Measurements from ENCODE around the gene ZNF407.
A peak's percentile ranks its signal among the peaks of the same experiment; 100 is the strongest.

The ZNF407 gene

DNA sequence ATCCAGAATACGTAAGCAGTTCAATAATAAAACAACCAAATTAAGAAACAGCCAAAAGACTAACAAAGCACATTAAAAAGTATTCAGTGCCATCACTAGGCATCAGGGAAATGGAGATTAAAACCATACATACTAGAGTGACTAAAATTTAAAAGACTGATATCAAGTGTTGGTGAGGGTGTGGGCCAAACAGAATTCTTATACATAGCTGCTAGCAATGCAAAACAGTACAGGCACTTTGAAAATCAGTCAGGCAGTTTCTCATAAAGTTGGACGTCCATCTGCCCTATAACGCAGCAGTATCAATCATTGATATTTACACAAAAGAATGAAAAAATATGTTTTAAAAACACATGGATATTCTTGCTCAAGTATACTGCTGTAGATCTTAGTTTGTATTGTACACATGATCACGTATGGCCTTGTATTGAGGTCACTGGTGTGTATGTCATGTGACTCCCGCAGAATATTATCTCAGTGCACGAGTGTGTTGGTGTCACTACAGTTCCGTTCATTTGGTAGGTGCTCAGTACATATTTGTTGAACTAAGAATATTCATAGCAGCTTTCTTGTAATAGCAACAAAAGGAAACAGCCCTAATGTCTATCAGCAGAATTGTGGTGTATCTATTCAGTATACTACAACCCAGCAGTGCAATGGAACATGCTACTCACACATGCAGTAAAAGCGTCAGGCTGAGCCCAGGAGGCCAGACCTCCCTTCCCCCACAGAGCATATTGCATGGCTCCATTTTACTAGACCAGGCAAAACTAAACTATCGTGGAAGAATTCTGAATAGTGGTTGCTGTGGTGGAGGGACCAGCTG is 28.6 kb downstream of the ZNF407 start:
- no peak for DNase-seq (ENCODE audit: low spot score)

- no peak for DNase-seq (ENCODE audit: low spot score)
These were observed 33.1 kb downstream of the ZNF407 start for GRCh38 chr18:74630804-74631203.

DNA sequence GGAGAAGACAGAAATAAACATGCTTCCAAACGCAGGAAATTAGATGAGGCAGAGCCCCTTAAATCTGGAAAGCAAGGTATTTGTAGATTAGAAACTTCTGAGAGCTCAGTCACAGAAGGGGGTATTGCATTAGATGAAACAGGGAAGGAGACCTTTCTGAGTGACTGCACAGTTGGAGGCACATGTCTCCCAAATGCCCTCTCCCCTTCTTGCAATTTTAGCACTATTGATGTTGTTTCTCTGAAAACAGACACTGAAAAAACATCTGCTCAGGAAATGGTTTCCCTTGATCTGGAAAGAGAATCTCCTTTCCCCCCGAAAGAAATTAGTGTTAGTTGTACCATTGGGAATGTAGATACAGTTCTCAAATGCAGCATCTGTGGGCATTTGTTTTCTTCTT is 33.5 kb downstream of the ZNF407 start:
- DNase-seq (ENCODE audit: low spot score) = no peak

- DNase-seq (ENCODE audit: low spot score) = no peak
These were observed 34.1 kb downstream of the ZNF407 start for GRCh38 chr18:74631623-74632350.

- DNase-seq (ENCODE audit: low spot score) = no peak
These were observed 34.6 kb downstream of the ZNF407 start for GRCh38 chr18:74632351-74632679.

GRCh38 chr18:74632856-74633255 is 35.2 kb downstream of the ZNF407 start:
- DNase-seq (ENCODE audit: low spot score) = no peak

GRCh38 chr18:74633652-74634352 is 36.1 kb downstream of the ZNF407 start:
- no peak for DNase-seq (ENCODE audit: low spot score)

DNA sequence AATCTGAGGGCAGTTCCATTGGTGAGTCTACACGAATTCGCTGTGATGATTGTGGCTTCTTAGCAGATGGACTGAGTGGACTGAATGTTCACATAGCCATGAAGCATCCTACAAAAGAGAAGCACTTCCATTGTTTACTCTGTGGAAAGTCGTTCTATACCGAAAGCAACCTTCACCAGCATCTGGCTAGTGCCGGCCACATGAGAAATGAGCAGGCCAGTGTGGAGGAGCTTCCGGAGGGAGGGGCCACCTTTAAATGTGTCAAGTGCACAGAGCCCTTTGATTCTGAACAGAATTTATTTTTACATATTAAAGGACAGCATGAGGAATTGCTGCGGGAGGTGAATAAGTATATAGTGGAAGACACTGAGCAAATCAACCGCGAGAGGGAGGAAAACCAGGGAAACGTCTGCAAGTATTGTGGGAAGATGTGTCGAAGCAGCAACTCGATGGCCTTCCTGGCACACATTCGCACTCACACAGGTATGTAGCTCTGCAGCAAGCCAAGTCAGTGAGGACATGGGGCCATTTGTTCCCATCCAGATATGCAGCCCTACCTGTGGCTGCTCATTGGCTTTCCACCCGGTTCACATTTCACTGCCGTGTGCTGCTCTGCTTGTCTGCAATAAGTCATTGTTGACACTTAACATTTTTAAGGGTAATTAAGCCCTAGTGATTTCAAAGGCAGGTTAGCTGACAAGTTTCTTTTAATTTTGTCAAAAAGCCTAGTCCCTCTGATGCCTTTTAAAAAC is 37.7 kb downstream of the ZNF407 start:
- no peak for DNase-seq (ENCODE audit: low spot score)

GRCh38 chr18:74637070-74637469 is 39.4 kb downstream of the ZNF407 start:
- DNase-seq (ENCODE audit: low spot score) = no peak

- DNase-seq (ENCODE audit: low spot score) = no peak
These were observed 40.5 kb downstream of the ZNF407 start for GRCh38 chr18:74638210-74638609.

DNA sequence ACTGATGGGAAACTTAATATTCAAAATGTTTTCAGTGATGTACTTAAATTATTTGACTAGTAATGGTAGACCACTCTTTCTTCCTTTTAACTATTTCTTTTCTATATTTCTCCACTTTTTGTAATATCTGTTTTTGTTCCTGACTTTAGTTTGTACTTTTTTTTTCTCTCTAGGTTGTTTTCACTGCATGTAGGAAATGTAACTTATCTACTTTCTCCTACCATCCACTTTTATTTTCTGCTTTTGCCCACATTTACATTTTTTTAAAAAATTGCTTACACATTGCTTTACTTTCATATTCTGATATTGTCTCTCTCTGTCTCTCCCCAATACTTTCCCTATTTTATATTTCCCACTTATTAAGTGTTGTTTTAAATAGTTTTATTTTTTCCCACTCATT is 47.0 kb downstream of the ZNF407 start:
- DNase-seq (ENCODE audit: low spot score) = no peak

- no peak for DNase-seq (ENCODE audit: low spot score)
These were observed 48.0 kb downstream of the ZNF407 start for GRCh38 chr18:74645679-74646078.

- DNase-seq (ENCODE audit: low spot score) = no peak
These were observed 53.9 kb downstream of the ZNF407 start for GRCh38 chr18:74651327-74652128.

DNA sequence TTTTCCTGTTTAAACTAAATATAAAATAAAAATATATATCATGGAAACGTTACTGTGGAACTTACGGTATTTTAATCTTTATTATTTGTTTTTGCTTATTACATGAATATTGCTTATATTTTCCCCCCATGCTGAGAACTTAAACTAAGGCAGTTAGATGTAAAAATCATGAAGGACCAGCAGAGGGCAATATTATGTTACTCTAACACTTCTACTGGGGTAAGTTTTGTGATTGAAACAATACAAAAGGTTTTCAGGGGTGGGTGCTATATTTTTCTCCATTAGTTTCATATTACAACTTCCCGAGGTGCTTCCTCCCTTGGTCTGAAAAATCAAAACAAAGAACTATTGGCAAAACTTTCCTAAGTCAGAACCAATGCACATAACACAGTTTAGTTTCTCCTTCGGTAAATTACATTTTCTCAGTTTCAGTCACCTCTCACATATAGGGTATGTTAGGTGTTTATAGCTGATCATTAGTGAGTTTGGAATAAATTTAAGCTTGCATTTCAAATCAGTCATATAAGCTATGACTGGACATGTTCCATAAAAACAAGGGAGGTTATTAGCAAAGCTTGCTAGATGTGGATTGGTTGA is 54.8 kb downstream of the ZNF407 start:
- DNase-seq (ENCODE audit: low spot score) = peak; percentile 38

DNA sequence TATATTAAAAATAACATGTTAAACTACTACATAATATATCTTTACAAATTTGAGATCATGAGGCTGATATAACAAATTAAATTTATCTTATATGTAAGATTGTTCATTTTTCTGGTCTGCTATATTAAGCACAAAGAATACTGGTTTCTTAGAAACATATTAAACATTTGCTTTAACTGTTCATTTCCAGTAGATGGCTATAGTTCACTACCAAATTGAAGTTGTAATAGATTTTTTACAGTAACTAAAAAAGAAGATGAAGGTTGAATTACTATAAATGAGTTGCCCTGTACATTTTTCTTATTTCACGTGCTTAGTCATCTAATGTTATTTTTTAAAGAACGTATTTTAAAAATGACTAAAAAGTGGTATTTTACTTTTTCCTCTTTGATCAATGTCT is 57.0 kb downstream of the ZNF407 start:
- no peak for DNase-seq (ENCODE audit: low spot score)

GRCh38 chr18:74661008-74661407 is 63.3 kb downstream of the ZNF407 start:
- DNase-seq (ENCODE audit: low spot score) = no peak

DNA sequence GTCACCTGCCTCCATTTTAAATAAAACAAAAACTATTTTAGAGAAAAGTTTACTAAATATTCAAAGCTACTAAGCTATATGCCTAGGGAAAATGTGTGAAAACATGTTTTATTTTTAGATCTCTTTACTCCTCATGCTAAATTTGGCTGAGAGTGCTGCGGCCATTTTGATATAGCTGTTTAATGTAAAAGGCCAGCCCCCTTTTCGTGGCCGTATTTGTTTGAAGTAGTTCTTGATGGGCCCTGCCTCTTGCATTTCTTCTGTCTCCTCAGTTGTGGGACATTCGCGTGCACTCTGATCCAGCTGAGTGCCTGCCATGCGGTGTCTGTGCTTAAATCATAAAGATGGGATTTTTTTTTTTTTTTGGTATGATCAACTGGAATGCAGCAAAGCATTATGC is 64.0 kb downstream of the ZNF407 start:
- no peak for DNase-seq (ENCODE audit: low spot score)

- DNase-seq (ENCODE audit: low spot score) = no peak
These were observed 65.0 kb downstream of the ZNF407 start for GRCh38 chr18:74662622-74663021.

DNA sequence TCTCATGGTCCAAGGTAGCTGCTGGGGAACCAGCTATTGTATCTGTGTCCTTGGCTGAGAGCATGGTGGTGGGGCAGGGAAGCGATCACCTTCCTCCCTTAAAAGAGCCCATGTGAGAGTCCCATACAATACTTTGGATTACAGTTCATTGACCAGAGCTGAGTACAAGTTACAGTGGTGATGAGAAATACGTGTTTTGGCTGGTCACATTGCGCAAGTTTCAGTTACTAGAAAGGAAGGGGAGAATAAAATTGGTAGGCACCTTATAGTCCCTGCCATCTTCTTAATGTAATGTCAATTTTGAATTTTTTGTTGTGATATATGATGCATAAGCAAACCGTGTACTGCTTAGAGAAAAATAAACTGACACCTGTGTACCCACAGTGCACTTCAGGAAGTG is 67.7 kb downstream of the ZNF407 start:
- DNase-seq (ENCODE audit: low spot score) = no peak

GRCh38 chr18:74665905-74666304 is 68.2 kb downstream of the ZNF407 start:
- DNase-seq (ENCODE audit: low spot score) = no peak
